Measurements from ENCODE around the gene PSMD13. TPM values are rescaled to one million over a fixed set of nuclear protein-coding genes. Genes with fewer than 3 reads are reported as not detected.

PSMD13 gene
- total RNA-seq, 1 experiment from 2014 or later = 141 TPM

GRCh38 chr11:291281-292210 is 54.8 kb downstream of the PSMD13 start:
- no peak for TF ChIP-seq CTCF (conservative IDR thresholded peaks at IDR 0.05)
- Mint-ChIP-seq H3K9me3 (no peaks in the 10 kb centered on the region), H3K27me3 (ENCODE audit: low read depth) (peaks cover 13% of the 10 kb centered on the region), H3K4me1 (peaks cover 25 to 32% of the 10 kb centered on the region in 2 experiments), H3K4me3 (peak overlapping the region; percentile 22 to 61; a peak in 3 of 5 replicates), H3K27ac (peak overlapping the region; percentile 30 to 95 (median 59); a peak in 6 of 7 replicates), H3K36me3 (ENCODE audit: insufficient read depth in 1 of 3, low read depth in 3 of 3) (peaks cover 19 to 40% (median 23%) of the 10 kb centered on the region in 3 experiments)
- WGBS (ENCODE audit: extremely low coverage, insufficient read length, low lambda C conversion rate) = no CpG with 5 or more reads among the region's 44 CpGs
- Histone ChIP-seq H2BK12ac (ENCODE audit: insufficient read length, low read depth, low read length) (no peak overlapping the region), H4K20me1 (ENCODE audit: control insufficient read depth, insufficient read depth, insufficient read length) (no peaks in the 10 kb centered on the region), H3K27ac (ENCODE audit: insufficient read length, low read depth, low read length) (no peak overlapping the region), H3K23ac (ENCODE audit: insufficient read length, low read depth, low read length) (no peak overlapping the region), H3K9me3 (ENCODE audit: control insufficient read depth, low read depth, low read length) (no peaks in the 10 kb centered on the region), H3K18ac (ENCODE audit: insufficient read length, low read depth, low read length) (no peak overlapping the region), H2AFZ (ENCODE audit: low read length) (no peak overlapping the region), H3K56ac (ENCODE audit: insufficient read length, low read depth, low read length) (no peak overlapping the region), H3K4me2 (ENCODE audit: insufficient read depth, insufficient read length, low read length) (no peak overlapping the region), H3T11ph (ENCODE audit: low read length) (no peak overlapping the region), H4K91ac (ENCODE audit: insufficient read length, low read depth, low read length) (no peak overlapping the region), H2BK120ac (ENCODE audit: low read depth, low read length, poor library complexity, severe bottlenecking) (no peak overlapping the region), H3K9ac (ENCODE audit: extremely low read depth, insufficient read length, low read length) (no peak overlapping the region), H2BK20ac (ENCODE audit: low read depth, low read length, poor library complexity, severe bottlenecking) (no peak overlapping the region), H4K5ac (ENCODE audit: insufficient read length, low read depth, low read length) (no peak overlapping the region), H3K23me2 (ENCODE audit: insufficient read length, low read depth, low read length, poor library complexity, severe bottlenecking) (peaks cover 9% of the 10 kb centered on the region), H3K27me3 (ENCODE audit: insufficient read depth, low read length) (peaks cover 7% of the 10 kb centered on the region; the same call in 1 of the 2 replicates), H3K4me1 (ENCODE audit: insufficient read depth, low read length) (no peaks in the 10 kb centered on the region), H3K14ac (ENCODE audit: insufficient read depth, low read length) (no peak overlapping the region), H2AK5ac (ENCODE audit: insufficient read length, low read length) (no peak overlapping the region), H2BK15ac (ENCODE audit: low read depth, low read length) (no peak overlapping the region), H4K8ac (replicated peaks; ENCODE audit: insufficient read length, low read depth, low read length) (no peak overlapping the region), H3K4ac (ENCODE audit: low read depth, low read length) (no peak overlapping the region), H3K79me1 (ENCODE audit: insufficient read depth, low read depth, low read length, poor library complexity, severe bottlenecking) (no peaks in the 10 kb centered on the region), H2BK5ac (ENCODE audit: insufficient read length, low read length) (no peak overlapping the region), H3K79me2 (ENCODE audit: insufficient read depth, low read length) (no peaks in the 10 kb centered on the region)
- no peak for DNase-seq

Measured in H9 (cell line).